ENCODE data around the gene PRKCZ.

The PRKCZ gene

GRCh38 chr1:2210084-2210653 is 160.0 kb downstream of the PRKCZ start:
- H3K4me1 ChIP-seq (ENCODE audit: control insufficient read depth in 1 of 2, insufficient read depth in 2 of 2, low read length in 2 of 2): peaks cover 29% of the 10 kb centered on the region in 2 experiments
- no peak overlapping the region for H3K9ac ChIP-seq (ENCODE audit: low read length)
- H3K79me1 ChIP-seq (ENCODE audit: low read length): peaks cover 20% of the 10 kb centered on the region
- H3K27ac ChIP-seq (ENCODE audit: low read depth, low read length): no peak overlapping the region
- H3K18ac ChIP-seq (ENCODE audit: low read length): no peak overlapping the region
- no peak overlapping the region for H3K23ac ChIP-seq (ENCODE audit: low read length)
- H3K4ac ChIP-seq (ENCODE audit: low read depth, low read length): no peak overlapping the region
- H3K14ac ChIP-seq (ENCODE audit: low read length): no peak overlapping the region
- no peaks in the 10 kb centered on the region for H3K36me3 ChIP-seq (ENCODE audit: control insufficient read depth in 1 of 2, insufficient read depth in 2 of 2, low read length in 2 of 2)
- DNase-seq: no peak
- H3K9me3 ChIP-seq (ENCODE audit: insufficient read depth, low read depth, low read length): no peaks in the 10 kb centered on the region
- no peak overlapping the region for H2AK5ac ChIP-seq (ENCODE audit: low read length)
- WGBS (ENCODE audit: extremely low coverage, insufficient coverage, insufficient read length): no CpG with 5 or more reads among the region's 19 CpGs
- H2BK12ac ChIP-seq (ENCODE audit: low read length): no peak overlapping the region
- H4K12ac ChIP-seq (ENCODE audit: low read depth, low read length): no peak overlapping the region
- no peak overlapping the region for H4K91ac ChIP-seq (ENCODE audit: low read depth, low read length)
- H3K27me3 ChIP-seq (ENCODE audit: insufficient read depth, low read length): no peaks in the 10 kb centered on the region
- H2AFZ ChIP-seq (ENCODE audit: insufficient read depth, low read length, poor library complexity): no peak overlapping the region
- no peak overlapping the region for H3K4me2 ChIP-seq (ENCODE audit: low read length)
- H3K4me3 ChIP-seq (ENCODE audit: low read depth, low read length): no peak overlapping the region
- no peak overlapping the region for H2BK5ac ChIP-seq (ENCODE audit: low read depth, low read length, poor library complexity)
- H4K8ac ChIP-seq (ENCODE audit: low read depth, low read length): no peak overlapping the region
- peaks cover 14% of the 10 kb centered on the region for H3K79me2 ChIP-seq (ENCODE audit: control insufficient read depth, insufficient read depth, low read length, poor library complexity)
- H2BK120ac ChIP-seq (ENCODE audit: insufficient read depth, low read length, poor library complexity): no peak overlapping the region

- Histone ChIP-seq H3K36me3 (ENCODE audit: control insufficient read depth in 1 of 2, insufficient read depth in 2 of 2, low read length in 2 of 2) (no peaks in the 10 kb centered on the region), H2AK5ac (ENCODE audit: low read length) (peak overlapping the region; percentile 73), H4K8ac (ENCODE audit: low read depth, low read length) (no peak overlapping the region), H3K4me2 (ENCODE audit: low read length) (no peak overlapping the region), H3K4ac (ENCODE audit: low read depth, low read length) (no peak overlapping the region), H3K18ac (ENCODE audit: low read length) (no peak overlapping the region), H3K27ac (ENCODE audit: low read depth, low read length) (no peak overlapping the region), H3K23ac (ENCODE audit: low read length) (no peak overlapping the region), H3K9ac (ENCODE audit: low read length) (no peak overlapping the region), H3K79me2 (ENCODE audit: control insufficient read depth, insufficient read depth, low read length, poor library complexity) (peaks cover 12% of the 10 kb centered on the region), H3K4me1 (ENCODE audit: control insufficient read depth in 1 of 2, insufficient read depth in 2 of 2, low read length in 2 of 2) (peaks cover 24% of the 10 kb centered on the region in 2 experiments), H4K91ac (ENCODE audit: low read depth, low read length) (no peak overlapping the region), H3K79me1 (ENCODE audit: low read length) (peaks cover 16% of the 10 kb centered on the region), H4K12ac (ENCODE audit: low read depth, low read length) (no peak overlapping the region), H3K4me3 (ENCODE audit: low read depth, low read length) (no peak overlapping the region), H3K27me3 (ENCODE audit: insufficient read depth, low read length) (no peaks in the 10 kb centered on the region), H2AFZ (ENCODE audit: insufficient read depth, low read length, poor library complexity) (no peak overlapping the region), H3K14ac (ENCODE audit: low read length) (no peak overlapping the region), H3K9me3 (ENCODE audit: insufficient read depth, low read depth, low read length) (no peaks in the 10 kb centered on the region), H2BK120ac (ENCODE audit: insufficient read depth, low read length, poor library complexity) (no peak overlapping the region), H2BK5ac (ENCODE audit: low read depth, low read length, poor library complexity) (no peak overlapping the region), H2BK12ac (ENCODE audit: low read length) (no peak overlapping the region)
- DNase-seq: no peak
- no CpG with 5 or more reads among the region's 13 CpGs for WGBS (ENCODE audit: extremely low coverage, insufficient coverage, insufficient read length)
Observed at GRCh38 chr1:2210786-2211185, 160.6 kb downstream of the PRKCZ start.

GRCh38 chr1:2212274-2212531 is 162.0 kb downstream of the PRKCZ start:
- Histone ChIP-seq H3K14ac (ENCODE audit: low read length) (peak overlapping the region; percentile 98), H3K4me2 (ENCODE audit: low read length) (peak overlapping the region; percentile 31), H4K91ac (ENCODE audit: low read depth, low read length) (peak overlapping the region; percentile 99), H4K12ac (ENCODE audit: low read depth, low read length) (peak overlapping the region; percentile 97), H3K79me2 (ENCODE audit: control insufficient read depth, insufficient read depth, low read length, poor library complexity) (peaks cover 12% of the 10 kb centered on the region), H3K9me3 (ENCODE audit: insufficient read depth, low read depth, low read length) (no peaks in the 10 kb centered on the region), H3K23ac (ENCODE audit: low read length) (no peak overlapping the region), H3K79me1 (ENCODE audit: low read length) (peaks cover 16% of the 10 kb centered on the region), H2AFZ (ENCODE audit: insufficient read depth, low read length, poor library complexity) (peak overlapping the region; percentile 96), H3K9ac (ENCODE audit: low read length) (peak overlapping the region; percentile 9), H2BK12ac (ENCODE audit: low read length) (peak overlapping the region; percentile 97), H3K27ac (ENCODE audit: low read depth, low read length) (peak overlapping the region; percentile 74), H3K27me3 (ENCODE audit: insufficient read depth, low read length) (no peaks in the 10 kb centered on the region), H2AK5ac (ENCODE audit: low read length) (peak overlapping the region; percentile 98), H2BK5ac (ENCODE audit: low read depth, low read length, poor library complexity) (peak overlapping the region; percentile 81), H3K36me3 (ENCODE audit: control insufficient read depth in 1 of 2, insufficient read depth in 2 of 2, low read length in 2 of 2) (no peaks in the 10 kb centered on the region), H4K8ac (ENCODE audit: low read depth, low read length) (peak overlapping the region; percentile 93), H3K4me3 (ENCODE audit: low read depth, low read length) (peak overlapping the region; percentile 16), H3K18ac (ENCODE audit: low read length) (peak overlapping the region; percentile 89), H3K4ac (ENCODE audit: low read depth, low read length) (peak overlapping the region; percentile 81), H3K4me1 (ENCODE audit: control insufficient read depth in 1 of 2, insufficient read depth in 2 of 2, low read length in 2 of 2) (peaks cover 23 to 24% of the 10 kb centered on the region in 2 experiments), H2BK120ac (ENCODE audit: insufficient read depth, low read length, poor library complexity) (peak overlapping the region; percentile 91)
- no CpG with 5 or more reads among the region's 10 CpGs for WGBS (ENCODE audit: extremely low coverage, insufficient coverage, insufficient read length)
- no peak for DNase-seq

GRCh38 chr1:2212532-2213491 is 162.6 kb downstream of the PRKCZ start:
- no peak overlapping the region for H3K23ac ChIP-seq (ENCODE audit: low read length)
- H2AK5ac ChIP-seq (ENCODE audit: low read length): peak overlapping the region; percentile 91
- H3K18ac ChIP-seq (ENCODE audit: low read length): peak overlapping the region; percentile 89
- H3K9ac ChIP-seq (ENCODE audit: low read length): peak overlapping the region; percentile 11
- H4K12ac ChIP-seq (ENCODE audit: low read depth, low read length): peak overlapping the region; percentile 84
- H3K4me1 ChIP-seq (ENCODE audit: control insufficient read depth in 1 of 2, insufficient read depth in 2 of 2, low read length in 2 of 2): peaks cover 23 to 24% of the 10 kb centered on the region in 2 experiments
- no peaks in the 10 kb centered on the region for H3K27me3 ChIP-seq (ENCODE audit: insufficient read depth, low read length)
- peaks cover 16% of the 10 kb centered on the region for H3K79me1 ChIP-seq (ENCODE audit: low read length)
- H3K9me3 ChIP-seq (ENCODE audit: insufficient read depth, low read depth, low read length): no peaks in the 10 kb centered on the region
- peak overlapping the region; percentile 97 for H4K8ac ChIP-seq (ENCODE audit: low read depth, low read length)
- H3K14ac ChIP-seq (ENCODE audit: low read length): peak overlapping the region; percentile 93
- H3K4ac ChIP-seq (ENCODE audit: low read depth, low read length): peak overlapping the region; percentile 73
- H3K27ac ChIP-seq (ENCODE audit: low read depth, low read length): peak overlapping the region; percentile 96
- H4K91ac ChIP-seq (ENCODE audit: low read depth, low read length): peak overlapping the region; percentile 97
- H3K4me3 ChIP-seq (ENCODE audit: low read depth, low read length): no peak overlapping the region
- peak; percentile 87 to 95 for DNase-seq
- peaks cover 12% of the 10 kb centered on the region for H3K79me2 ChIP-seq (ENCODE audit: control insufficient read depth, insufficient read depth, low read length, poor library complexity)
- WGBS (ENCODE audit: extremely low coverage, insufficient coverage, insufficient read length): no CpG with 5 or more reads among the region's 49 CpGs
- H2BK5ac ChIP-seq (ENCODE audit: low read depth, low read length, poor library complexity): peak overlapping the region; percentile 94
- H3K4me2 ChIP-seq (ENCODE audit: low read length): peak overlapping the region; percentile 61
- H3K36me3 ChIP-seq (ENCODE audit: control insufficient read depth in 1 of 2, insufficient read depth in 2 of 2, low read length in 2 of 2): no peaks in the 10 kb centered on the region
- peak overlapping the region; percentile 95 for H2AFZ ChIP-seq (ENCODE audit: insufficient read depth, low read length, poor library complexity)
- peak overlapping the region; percentile 47 for H2BK12ac ChIP-seq (ENCODE audit: low read length)
- H2BK120ac ChIP-seq (ENCODE audit: insufficient read depth, low read length, poor library complexity): peak overlapping the region; percentile 95
